Measurements from ENCODE around the gene CCND1.

CCND1 gene

DNA sequence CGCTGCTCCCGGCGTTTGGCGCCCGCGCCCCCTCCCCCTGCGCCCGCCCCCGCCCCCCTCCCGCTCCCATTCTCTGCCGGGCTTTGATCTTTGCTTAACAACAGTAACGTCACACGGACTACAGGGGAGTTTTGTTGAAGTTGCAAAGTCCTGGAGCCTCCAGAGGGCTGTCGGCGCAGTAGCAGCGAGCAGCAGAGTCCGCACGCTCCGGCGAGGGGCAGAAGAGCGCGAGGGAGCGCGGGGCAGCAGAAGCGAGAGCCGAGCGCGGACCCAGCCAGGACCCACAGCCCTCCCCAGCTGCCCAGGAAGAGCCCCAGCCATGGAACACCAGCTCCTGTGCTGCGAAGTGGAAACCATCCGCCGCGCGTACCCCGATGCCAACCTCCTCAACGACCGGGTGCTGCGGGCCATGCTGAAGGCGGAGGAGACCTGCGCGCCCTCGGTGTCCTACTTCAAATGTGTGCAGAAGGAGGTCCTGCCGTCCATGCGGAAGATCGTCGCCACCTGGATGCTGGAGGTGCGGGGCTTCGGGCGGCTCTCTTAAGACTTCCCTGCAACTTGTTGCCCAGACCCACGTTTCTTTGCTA is at the start of gene CCND1:
TSS of gene CCND1 (plus strand) at position 162 of the 587 bp plus-strand sequence. CDS start at position 320, 158 bp downstream.
- DNase-seq (ENCODE audit: insufficient read length, low spot score) (peak; percentile 69), FAIRE-seq (no peak)
- peak; percentile 99 for TF ChIP-seq POLR2A (IDR thresholded peaks at IDR 0.05; ENCODE audit: low read depth, low read length)

DNA sequence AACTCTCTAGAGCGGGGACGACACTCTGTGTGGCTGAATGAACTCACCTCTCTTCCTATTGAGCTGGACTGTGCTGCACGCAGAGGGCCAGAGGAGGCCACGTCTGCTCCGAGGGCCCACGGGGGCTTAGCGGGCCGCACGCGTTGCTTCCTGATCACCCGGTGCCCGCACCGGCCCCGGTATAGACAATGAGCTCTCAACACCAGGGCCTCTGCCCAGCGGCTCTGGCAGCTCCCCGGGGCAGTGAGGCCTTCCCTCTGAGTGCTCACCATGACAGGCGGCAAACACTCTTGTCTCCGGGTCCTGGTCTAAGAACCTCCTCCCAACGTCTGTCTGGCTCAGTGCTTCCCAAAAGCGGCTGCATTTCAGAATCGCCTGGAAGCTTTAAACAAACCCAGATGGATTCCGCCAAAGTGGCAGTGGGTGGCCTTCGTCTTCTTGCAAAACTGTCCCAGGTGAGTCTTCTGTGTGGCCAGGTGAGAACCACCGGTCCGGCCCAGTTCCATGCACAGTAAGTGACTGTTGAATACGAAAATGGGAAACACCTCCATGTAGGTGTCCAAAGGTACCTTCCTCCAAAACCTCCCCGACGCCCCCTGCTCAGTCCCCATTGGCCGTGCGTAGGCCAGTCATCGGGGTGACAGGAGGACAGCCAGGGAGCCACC is 47.8 kb upstream of the CCND1 start:
- no peak for DNase-seq (ENCODE audit: insufficient read length, low spot score)
- no peak for FAIRE-seq
- no peak for TF ChIP-seq POLR2A (IDR thresholded peaks at IDR 0.05; ENCODE audit: low read depth, low read length)

DNA sequence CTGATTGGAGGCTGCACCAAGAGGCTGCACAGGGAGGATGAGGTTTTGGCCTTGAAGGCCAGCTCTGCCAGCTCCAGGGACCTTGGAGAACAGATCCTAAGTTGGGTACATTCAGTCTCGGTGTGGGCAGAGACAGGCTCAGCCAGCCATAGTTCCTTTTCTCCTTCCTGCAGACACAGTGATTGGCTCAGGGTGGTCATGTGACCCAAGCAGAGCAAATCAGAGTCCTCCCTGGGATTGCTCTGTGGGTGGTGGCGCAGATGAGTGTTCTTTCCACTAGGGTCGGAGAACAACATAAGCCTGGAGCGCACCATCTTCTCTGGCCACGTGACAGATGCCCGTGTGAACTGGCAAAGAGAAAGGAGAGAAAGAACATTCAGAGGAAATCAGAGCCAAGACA is 47.1 kb upstream of the CCND1 start:
- FAIRE-seq = no peak

DNA sequence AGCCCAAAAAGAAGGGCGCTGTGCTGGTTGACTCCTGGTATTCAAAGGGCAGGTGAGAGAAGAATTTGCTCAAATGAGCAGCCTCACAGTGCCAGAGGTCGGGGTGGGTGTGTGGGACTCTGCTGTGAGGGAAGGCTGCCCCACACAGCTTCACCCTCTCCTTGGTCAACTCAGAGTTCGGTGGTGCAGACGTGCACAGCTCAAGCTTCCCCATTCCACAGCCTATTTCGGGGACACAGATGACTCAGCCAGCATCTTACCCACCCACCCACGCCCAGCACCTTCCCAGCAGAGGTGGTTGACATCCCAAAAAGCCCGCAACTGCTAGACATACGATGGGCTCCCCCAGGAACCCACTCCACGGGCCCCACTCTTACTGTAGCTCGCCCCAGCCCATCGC is 46.5 kb upstream of the CCND1 start:
- FAIRE-seq (no peak), DNase-seq (ENCODE audit: insufficient read length, low spot score) (no peak)
- TF ChIP-seq POLR2A (IDR thresholded peaks at IDR 0.05; ENCODE audit: low read depth, low read length) = no peak

More for the DNA sequence above, 47.1 kb upstream of the CCND1 start:
- TF ChIP-seq POLR2A (IDR thresholded peaks at IDR 0.05; ENCODE audit: low read depth, low read length) = no peak
- DNase-seq (ENCODE audit: insufficient read length, low spot score) = no peak

DNA sequence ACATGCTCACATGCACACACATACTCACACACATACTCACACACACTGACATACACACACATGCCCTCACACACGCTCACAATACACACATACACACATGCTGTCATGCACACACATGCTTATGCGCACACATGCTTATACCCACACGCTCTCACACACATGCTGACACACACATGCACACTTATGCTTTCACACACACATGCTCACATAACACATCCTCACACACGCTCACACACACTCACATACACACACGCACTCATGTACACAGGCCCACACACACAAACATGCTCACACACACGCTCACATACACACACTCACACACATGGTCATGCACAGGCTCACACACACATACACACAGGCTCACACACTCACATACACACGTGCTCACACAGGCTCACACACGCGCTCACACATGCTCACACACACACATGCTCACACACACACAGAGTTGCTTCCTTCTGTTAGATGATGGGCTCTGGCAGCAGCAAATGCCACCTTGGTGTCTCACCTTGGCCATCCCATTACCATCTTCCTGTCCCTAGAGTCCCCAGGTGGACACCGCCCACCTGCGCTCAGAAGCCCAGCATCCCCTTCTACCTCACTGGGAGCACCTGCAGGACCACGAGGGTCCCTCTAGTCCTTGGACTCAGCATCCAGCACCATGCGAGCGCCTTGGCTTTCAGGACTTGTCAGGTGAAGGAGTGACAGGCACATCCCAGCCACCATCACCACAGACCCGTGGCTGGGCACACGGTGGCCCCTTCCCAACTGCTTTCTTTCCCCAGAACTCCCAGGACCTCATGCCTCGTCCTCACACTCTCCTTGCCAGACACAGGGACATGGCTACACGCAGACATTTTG is 44.9 kb upstream of the CCND1 start:
- TF ChIP-seq POLR2A (IDR thresholded peaks at IDR 0.05; ENCODE audit: low read depth, low read length) = 0 out of 2 replicates have a peak, but pooled peaks have one; percentile 15
- FAIRE-seq (no peak), DNase-seq (ENCODE audit: insufficient read length, low spot score) (no peak)

DNA sequence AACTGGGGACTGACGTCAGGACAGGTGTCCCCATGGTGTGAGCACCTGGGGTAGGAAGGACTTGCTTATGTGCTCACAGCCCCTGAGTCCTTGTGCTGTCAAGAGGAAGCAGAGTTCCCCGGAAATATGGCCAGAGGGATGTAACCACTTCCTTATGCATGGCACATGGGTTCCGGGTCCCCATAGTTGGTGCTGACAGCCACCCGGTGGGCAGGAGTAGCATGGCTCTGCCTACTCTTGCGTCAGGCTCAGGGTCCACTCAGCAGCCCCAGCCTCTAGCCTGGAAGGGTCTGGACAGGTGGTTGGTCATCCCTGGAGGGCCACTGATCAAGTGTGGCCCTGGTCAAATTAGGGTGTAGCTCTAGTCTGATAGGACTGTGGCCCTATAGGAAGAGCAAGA is 42.8 kb upstream of the CCND1 start:
- TF ChIP-seq POLR2A (IDR thresholded peaks at IDR 0.05; ENCODE audit: low read depth, low read length) = no peak
- FAIRE-seq = no peak
- no peak for DNase-seq (ENCODE audit: insufficient read length, low spot score)

DNA sequence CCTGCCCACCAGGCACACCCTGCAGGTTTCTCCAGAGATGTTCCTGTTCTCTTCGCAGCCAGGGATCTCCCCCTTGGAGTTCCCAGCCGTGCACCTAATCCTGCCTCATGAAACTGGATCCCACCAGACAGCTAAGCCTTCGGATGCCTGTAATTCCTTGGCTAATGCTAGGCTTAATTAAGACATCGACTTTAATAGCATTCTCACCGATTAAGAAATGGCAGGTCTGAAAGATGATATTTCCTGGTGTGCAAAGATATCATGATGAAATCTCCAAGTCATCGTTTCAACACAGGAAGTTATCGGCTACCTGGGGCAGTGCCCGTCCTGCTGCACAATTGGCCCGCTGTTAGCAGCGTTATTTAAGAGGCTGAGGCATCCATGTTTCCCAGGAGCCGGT is 41.5 kb upstream of the CCND1 start:
- DNase-seq (ENCODE audit: insufficient read length, low spot score) (no peak), FAIRE-seq (no peak)
- TF ChIP-seq POLR2A (IDR thresholded peaks at IDR 0.05; ENCODE audit: low read depth, low read length) = no peak

DNA sequence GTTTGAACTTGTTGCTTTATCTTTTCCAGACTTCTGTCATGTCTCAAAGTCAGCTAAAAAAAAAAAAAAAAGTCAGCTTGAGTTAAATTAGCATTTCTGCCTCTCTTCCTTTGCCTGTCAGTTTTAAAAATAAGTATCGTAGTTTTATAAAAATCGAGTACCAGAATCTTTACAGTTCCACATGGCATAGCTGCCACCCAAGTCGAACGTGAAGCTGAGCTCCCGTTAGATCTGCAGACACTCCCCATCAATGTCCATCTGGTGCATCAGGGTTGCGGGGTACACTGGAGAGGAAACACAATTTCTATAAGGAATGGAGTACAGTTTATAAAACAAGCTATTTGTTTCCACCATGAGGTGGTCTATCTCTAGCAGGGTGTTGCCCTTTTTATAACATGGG is 41.0 kb upstream of the CCND1 start:
- no peak for DNase-seq (ENCODE audit: insufficient read length, low spot score)
- TF ChIP-seq POLR2A (IDR thresholded peaks at IDR 0.05; ENCODE audit: low read depth, low read length) = no peak
- FAIRE-seq = no peak

DNA sequence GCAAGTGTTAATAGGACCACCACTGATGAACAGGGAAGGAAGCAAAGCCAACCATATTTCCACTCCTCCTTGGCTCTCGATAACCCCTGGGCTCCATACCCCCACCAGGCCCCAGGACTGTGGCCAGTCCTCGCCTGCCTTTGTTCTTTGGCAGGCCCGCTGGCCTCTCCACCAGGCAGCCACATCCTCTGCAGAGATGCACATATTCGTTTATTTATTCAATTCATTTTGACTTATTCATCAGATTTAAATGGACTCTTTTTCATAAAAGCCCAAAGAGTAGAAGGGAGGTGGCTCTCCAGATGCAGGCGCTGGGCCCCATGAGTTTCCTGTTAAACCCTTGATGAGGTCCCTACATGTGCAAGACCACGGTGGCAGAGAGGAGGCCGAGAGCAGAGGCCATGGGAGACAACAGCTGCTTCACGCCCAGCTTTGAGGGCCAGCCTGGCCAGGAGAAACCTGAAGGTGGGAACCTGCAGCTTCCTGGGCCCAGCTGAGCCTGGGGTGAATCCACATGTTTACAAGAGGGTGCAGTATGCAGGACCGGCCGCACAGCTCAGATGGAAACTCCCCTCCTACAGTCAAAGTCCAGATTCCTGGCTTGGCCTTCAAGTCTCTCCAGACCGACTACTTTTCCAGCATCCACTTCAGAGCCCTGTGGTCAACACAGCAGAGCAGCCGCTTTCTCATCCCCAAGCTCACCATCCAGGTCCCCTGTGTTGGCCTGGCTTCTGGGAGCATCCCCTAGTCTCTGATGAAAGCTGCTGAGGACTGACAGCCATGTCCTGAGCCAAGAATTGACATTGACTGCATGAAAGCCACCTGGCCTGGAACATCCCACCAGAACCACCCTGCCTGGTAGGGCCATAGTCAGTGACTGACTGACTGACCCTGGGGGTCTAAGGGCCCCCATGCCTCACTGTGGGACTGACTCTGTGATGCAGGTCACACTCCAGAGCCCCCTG is 39.7 kb upstream of the CCND1 start:
- no peak for FAIRE-seq
- no peak for TF ChIP-seq POLR2A (IDR thresholded peaks at IDR 0.05; ENCODE audit: low read depth, low read length)
- DNase-seq (ENCODE audit: insufficient read length, low spot score) = no peak

DNA sequence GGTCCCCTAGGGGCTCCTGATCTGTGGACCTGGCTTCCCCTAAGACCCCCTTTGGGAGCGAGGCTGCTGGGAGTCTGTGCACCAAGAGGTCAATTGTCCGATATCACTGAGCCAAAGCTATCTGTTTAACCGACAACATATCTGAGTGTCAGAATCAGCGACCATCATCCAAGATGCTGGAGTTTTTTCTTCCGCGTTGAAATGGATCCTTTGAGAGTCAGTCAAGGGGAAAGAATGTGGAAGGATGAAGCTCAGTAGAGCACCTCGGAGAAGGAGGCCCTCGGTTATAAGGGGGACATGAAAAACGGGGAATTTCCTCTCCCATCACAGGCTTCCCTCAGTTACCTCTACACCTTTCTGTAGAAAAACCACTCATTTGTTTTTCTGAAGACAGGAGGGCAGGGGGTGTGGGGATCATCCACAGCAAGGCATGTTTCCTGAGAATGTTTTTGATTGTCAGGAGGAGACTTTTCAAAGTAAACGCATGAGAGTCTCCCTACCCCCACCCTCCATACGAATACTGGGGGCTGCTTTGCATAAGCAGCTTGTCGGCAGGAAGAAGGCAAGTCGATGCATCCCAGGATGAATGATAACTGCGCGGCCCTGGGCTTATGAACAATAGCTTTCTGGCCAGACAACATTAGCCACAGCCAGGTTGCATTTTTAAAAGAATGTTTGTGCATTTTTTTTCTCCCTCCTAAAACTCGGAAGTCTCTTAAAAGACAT is 37.7 kb upstream of the CCND1 start:
- FAIRE-seq (no peak), DNase-seq (ENCODE audit: insufficient read length, low spot score) (no peak)
- no peak for TF ChIP-seq POLR2A (IDR thresholded peaks at IDR 0.05; ENCODE audit: low read depth, low read length)

DNA sequence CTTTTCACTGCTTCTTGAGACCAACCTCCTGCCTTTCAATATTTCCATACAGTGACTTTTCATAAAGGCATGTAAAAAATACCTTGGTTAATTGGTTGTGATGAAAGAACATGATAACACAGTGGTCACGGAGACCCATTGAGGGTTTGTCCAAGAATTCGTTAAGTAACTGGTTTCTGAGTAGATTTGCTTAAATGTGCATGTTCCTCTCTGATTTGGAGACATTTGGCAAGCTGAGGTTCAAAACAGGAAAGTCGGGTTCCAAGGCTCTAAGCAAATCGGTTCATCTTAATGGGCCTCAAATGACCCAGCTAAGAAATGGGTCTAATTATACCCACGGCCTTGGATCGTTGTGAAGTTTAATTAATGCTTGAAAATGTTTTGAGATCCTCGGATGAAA is 36.9 kb upstream of the CCND1 start:
- DNase-seq (ENCODE audit: insufficient read length, low spot score) (no peak), FAIRE-seq (no peak)
- TF ChIP-seq POLR2A (IDR thresholded peaks at IDR 0.05; ENCODE audit: low read depth, low read length) = no peak

DNA sequence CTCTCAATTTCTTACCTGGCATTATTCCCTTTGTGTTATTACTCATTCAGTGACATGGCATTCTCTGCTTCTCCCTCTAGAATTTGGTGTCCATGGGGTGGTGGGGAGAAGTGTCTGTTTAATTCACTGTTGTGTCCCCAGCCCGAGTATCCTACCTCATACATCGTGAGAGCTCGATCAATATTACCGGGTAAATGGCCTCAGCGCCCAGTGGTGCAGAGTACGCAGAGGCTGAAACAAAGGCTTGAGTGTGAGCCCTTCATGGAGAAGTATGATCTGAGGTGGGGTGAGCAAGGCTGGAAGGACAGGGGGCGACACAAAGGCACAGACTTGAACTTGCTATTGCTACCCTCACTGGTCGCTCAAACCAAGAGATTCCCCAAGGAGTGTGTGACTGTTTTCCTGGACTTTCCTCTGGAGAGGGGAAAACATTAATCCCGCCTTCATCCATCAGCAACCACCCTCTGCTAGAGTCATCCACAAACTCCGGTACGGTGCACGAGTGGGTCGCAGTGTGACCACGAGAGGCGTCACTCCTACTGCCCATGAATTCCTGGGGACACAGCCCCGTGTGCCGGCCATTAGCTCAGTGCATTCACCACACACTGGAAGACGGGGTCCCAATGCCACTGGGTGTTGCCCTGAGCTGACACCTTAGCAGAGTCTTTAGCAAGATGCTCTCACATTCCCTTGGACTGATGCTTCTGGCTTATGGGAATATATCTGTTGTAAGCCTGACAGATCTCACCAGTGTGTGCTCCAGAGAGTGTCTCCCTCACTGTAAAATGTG is 35.0 kb upstream of the CCND1 start:
- no peak for TF ChIP-seq POLR2A (IDR thresholded peaks at IDR 0.05; ENCODE audit: low read depth, low read length)
- FAIRE-seq = no peak
- DNase-seq (ENCODE audit: insufficient read length, low spot score) = no peak

All from H54 (cell line).